Hepatocyte (in vitro differentiated cells): Measurements from ENCODE around the gene DPP10. TPM values are rescaled to one million over a fixed set of nuclear protein-coding genes. Genes with fewer than 3 reads are reported as not detected.

Experiments
- DNase-seq: peaks from one replicate; pipeline ENCODE4 v3.0.0-alpha.2; 2016; ENCODE audit warnings: low spot score
- H2AFZ ChIP-seq: fragments of 200-600 bp; sonication (generic); 2 replicates; pipeline ENCODE4 v1.6.0; 2016; ENCODE audit warnings: antibody characterized with exemption, mild to moderate bottlenecking
- H3K27ac ChIP-seq: fragments of 200-600 bp; sonication (generic); 2 replicates; pipeline ENCODE4 v1.5.1; 2016; ENCODE audit warnings: mild to moderate bottlenecking
- H3K27me3 ChIP-seq: fragments of 200-600 bp; sonication (generic); 2 replicates; pipeline ENCODE4 v1.6.1; 2016
- H3K36me3 ChIP-seq: fragments of 200-600 bp; sonication (generic); replicated peaks from 2 replicates; pipeline ENCODE4 v1.5.1; 2016; ENCODE audit warnings: low read depth; ENCODE audit not compliant: insufficient read depth
- H3K4me1 ChIP-seq: fragments of 200-600 bp; sonication (generic); 2 replicates; pipeline ENCODE4 v1.5.1; 2016; ENCODE audit warnings: mild to moderate bottlenecking, moderate library complexity; ENCODE audit not compliant: insufficient read depth
- H3K4me2 ChIP-seq: fragments of 200-600 bp; sonication (generic); 2 replicates; pipeline ENCODE4 v1.6.0; 2016
- H3K4me3 ChIP-seq: fragments of 200-600 bp; sonication (generic); 2 replicates; pipeline ENCODE4 v1.5.1; 2016; ENCODE audit warnings: mild to moderate bottlenecking
- H3K79me2 ChIP-seq: fragments of 200-600 bp; sonication (generic); 2 replicates; pipeline ENCODE4 v1.6.0; 2017; ENCODE audit warnings: mild to moderate bottlenecking
- H3K9me2 ChIP-seq: fragments of 200-600 bp; sonication (generic); replicated peaks from 2 replicates; pipeline ENCODE4 v1.6.0; 2017; ENCODE audit warnings: mild to moderate bottlenecking; ENCODE audit not compliant: insufficient read depth
- H3K9me3 ChIP-seq: fragments of 200-600 bp; sonication (generic); 2 replicates; pipeline ENCODE4 v1.5.1; 2016; ENCODE audit warnings: low read depth, mild to moderate bottlenecking
- H4K20me1 ChIP-seq: fragments of 200-600 bp; sonication (generic); 2 replicates; pipeline ENCODE4 v1.6.0; 2016; ENCODE audit warnings: mild to moderate bottlenecking; ENCODE audit not compliant: insufficient read depth, poor library complexity, severe bottlenecking
- EZH2 ChIP-seq: fragments of 200-600 bp; sonication (generic); IDR thresholded peaks from 2 replicates; pipeline ENCODE4 v1.6.1; 2016; ENCODE audit warnings: antibody characterized with exemption, mild to moderate bottlenecking, borderline replicate concordance
- EZH2phosphoT487 ChIP-seq: fragments of 200-600 bp; sonication (generic); IDR thresholded peaks from one replicate; pipeline ENCODE4 v1.6.1; 2018; ENCODE audit warnings: antibody characterized with exemption, mild to moderate bottlenecking, low read depth, moderate library complexity; ENCODE audit not compliant: unreplicated experiment, severe bottlenecking
- WGBS: methylation state at CpG from one replicate; pipeline ENCODE4 v1.1.6; 2016; ENCODE audit warnings: low lambda C conversion rate; ENCODE audit errors: missing lambda C conversion rate; 5-methylcytosine and 5-hydroxymethylcytosine counted together
- polyA plus RNA-seq: library from polyadenylated mRNA; unstranded; fragments of >200 nt; fragmentation: Nextera tagmentation; extraction: Ambion mirVana; gene quantifications from 2 replicates; pipeline ENCODE4 v1.2.1, GENCODE V29; 2016
- total RNA-seq: library from RNA; depleted of rRNA; stranded (reverse); fragments of >200 nt; gene quantifications from 2 replicates; pipeline ENCODE4 v1.2.3, GENCODE V29; 2014
- TF ChIP-seq, protein P1 (sequence below): fragments of 200-600 bp; sonication (generic); IDR thresholded peaks from 2 replicates; pipeline ENCODE4 v1.5.1; 2016; ENCODE audit warnings: antibody characterized with exemption, mild to moderate bottlenecking; ENCODE audit not compliant: poor library complexity

Gene DPP10
- total and polyA plus RNA-seq, 2 experiments from 2014 or later = 5.0 to 15.7 TPM

GRCh38 chr2:114456566-114456965 lies 14.1 kb downstream of the DPP10 start:
- Histone ChIP-seq H4K20me1 (no peaks in the 10 kb centered on the region), H3K9me2 (no peaks in the 10 kb centered on the region), H3K36me3 (no peaks in the 10 kb centered on the region), H3K4me2 (no peak overlapping the region), H3K9me3 (no peaks in the 10 kb centered on the region), H3K27me3 (no peaks in the 10 kb centered on the region), H3K4me3 (no peak overlapping the region), H3K79me2 (no peaks in the 10 kb centered on the region), H2AFZ (no peak overlapping the region), H3K4me1 (no peaks in the 10 kb centered on the region), H3K27ac (no peak overlapping the region)
- no peak for TF ChIP-seq EZH2
- TF ChIP-seq, protein P1, sequence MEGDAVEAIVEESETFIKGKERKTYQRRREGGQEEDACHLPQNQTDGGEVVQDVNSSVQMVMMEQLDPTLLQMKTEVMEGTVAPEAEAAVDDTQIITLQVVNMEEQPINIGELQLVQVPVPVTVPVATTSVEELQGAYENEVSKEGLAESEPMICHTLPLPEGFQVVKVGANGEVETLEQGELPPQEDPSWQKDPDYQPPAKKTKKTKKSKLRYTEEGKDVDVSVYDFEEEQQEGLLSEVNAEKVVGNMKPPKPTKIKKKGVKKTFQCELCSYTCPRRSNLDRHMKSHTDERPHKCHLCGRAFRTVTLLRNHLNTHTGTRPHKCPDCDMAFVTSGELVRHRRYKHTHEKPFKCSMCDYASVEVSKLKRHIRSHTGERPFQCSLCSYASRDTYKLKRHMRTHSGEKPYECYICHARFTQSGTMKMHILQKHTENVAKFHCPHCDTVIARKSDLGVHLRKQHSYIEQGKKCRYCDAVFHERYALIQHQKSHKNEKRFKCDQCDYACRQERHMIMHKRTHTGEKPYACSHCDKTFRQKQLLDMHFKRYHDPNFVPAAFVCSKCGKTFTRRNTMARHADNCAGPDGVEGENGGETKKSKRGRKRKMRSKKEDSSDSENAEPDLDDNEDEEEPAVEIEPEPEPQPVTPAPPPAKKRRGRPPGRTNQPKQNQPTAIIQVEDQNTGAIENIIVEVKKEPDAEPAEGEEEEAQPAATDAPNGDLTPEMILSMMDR = no peak
- no peak for TF ChIP-seq EZH2phosphoT487
- DNase-seq = no peak
- 72% methylated on average over 1 of the region's 1 CpG for WGBS

DNA sequence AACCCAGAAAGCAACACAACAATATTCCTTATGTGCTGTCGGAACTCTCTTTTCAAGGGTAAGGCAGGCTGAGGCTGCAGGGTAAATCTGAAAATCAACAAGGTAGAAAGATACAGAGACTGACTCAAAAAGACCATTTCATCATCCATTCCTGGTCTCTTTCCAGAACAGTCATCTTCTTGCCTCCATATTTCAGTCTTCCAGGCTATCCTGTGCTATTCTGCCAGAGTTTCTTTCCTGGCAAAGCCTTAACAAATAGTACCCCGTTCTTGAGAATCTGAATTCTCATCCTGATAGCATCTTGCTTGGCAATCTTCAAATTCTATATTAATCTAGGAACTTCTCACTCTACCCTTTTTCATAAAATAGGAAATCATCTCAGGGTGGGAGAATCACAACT lies 15.5 kb downstream of the DPP10 start:
- 87% methylated on average over 2 of the region's 2 CpGs for WGBS
- Histone ChIP-seq H3K9me2 (no peaks in the 10 kb centered on the region), H2AFZ (no peak overlapping the region), H3K4me1 (no peaks in the 10 kb centered on the region), H3K4me3 (no peak overlapping the region), H3K4me2 (no peak overlapping the region), H4K20me1 (no peaks in the 10 kb centered on the region), H3K79me2 (no peaks in the 10 kb centered on the region), H3K36me3 (no peaks in the 10 kb centered on the region), H3K27ac (no peak overlapping the region), H3K27me3 (no peaks in the 10 kb centered on the region), H3K9me3 (no peaks in the 10 kb centered on the region)
- DNase-seq = no peak
- TF ChIP-seq, protein P1 = no peak
- TF ChIP-seq EZH2 = no peak
- no peak for TF ChIP-seq EZH2phosphoT487

DNA sequence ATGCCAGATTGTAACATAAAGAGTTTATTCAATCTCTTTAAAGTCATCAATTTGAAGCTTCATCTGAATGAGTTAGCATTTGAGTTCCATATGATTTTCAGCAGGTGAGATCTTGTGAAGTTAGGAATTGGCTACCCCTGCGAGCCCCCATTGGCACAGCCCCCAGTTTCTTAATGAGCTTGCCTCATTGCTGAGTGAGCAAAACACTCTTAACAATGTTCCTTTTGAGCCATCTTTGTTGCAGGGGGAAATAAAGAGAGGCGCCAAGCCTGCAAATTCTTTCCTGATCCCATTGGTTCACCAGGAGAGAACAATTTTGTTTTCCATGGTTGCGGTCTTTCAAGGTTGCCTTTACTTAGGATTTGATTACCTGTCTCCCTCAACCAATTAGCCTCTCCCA lies 18.7 kb downstream of the DPP10 start:
- WGBS = 84% methylated on average over 3 of the region's 3 CpGs
- no peak overlapping the region for H3K4me2 ChIP-seq

More for the DNA sequence above, 18.7 kb downstream of the DPP10 start:
- no peak for DNase-seq
- Histone ChIP-seq H3K9me3 (no peaks in the 10 kb centered on the region), H2AFZ (no peak overlapping the region), H3K9me2 (no peaks in the 10 kb centered on the region), H4K20me1 (no peaks in the 10 kb centered on the region), H3K4me1 (no peaks in the 10 kb centered on the region), H3K79me2 (no peaks in the 10 kb centered on the region), H3K27me3 (no peaks in the 10 kb centered on the region), H3K36me3 (no peaks in the 10 kb centered on the region), H3K27ac (no peak overlapping the region), H3K4me3 (no peak overlapping the region)
- TF ChIP-seq, protein P1 = no peak
- no peak for TF ChIP-seq EZH2phosphoT487
- no peak for TF ChIP-seq EZH2
